GM12878 (cell line): Measurements from ENCODE around the gene BRICD5. TPM values are rescaled to one million over a fixed set of nuclear protein-coding genes. Genes with fewer than 3 reads are reported as not detected.

Source experiments
- ATAC-seq: fragments of 200-7000 bp; cut with Tn5 transposase; 3 replicates; pipeline ENCODE4 v1.9.1; 2020; ENCODE audit warnings: mild to moderate bottlenecking, moderate library complexity
- BruUV-seq: library from RNA; stranded (reverse); fragments of 400-500 nt; replicated peaks from 2 replicates; lab custom pipeline; 2021; lab: Mats Ljungman, UMichigan
- CTCF ChIA-PET: fragments of 300-600 bp; sonication (Branson Sonifier 250); formaldehyde crosslinking; extraction: SDS; loops from one replicate; lab custom pipeline; 2021; ENCODE audit warnings: inconsistent platforms; lab: Yijun Ruan, JAX
- POLR2A ChIA-PET: fragments of 350-600 bp; formaldehyde crosslinking; extraction: SDS; loops from one replicate; lab custom pipeline; 2021; ENCODE audit warnings: inconsistent platforms; lab: Charles Lee
- RAD21 ChIA-PET: fragments of 300-600 bp; sonication (Branson Sonifier 250); formaldehyde crosslinking; loops from one replicate; lab custom pipeline; 2023; ENCODE audit warnings: antibody characterized with exemption; ENCODE audit not compliant: unreplicated experiment; lab: Charles Lee
- SMC1A ChIA-PET: fragments of 300-600 bp; sonication (Branson Sonifier 250); formaldehyde crosslinking; loops from one replicate; lab custom pipeline; 2023; ENCODE audit not compliant: unreplicated experiment, uncharacterized antibody; lab: Charles Lee
- DNase-seq: peaks from one replicate; pipeline ENCODE4 v3.0.0-alpha.2; 2011; ENCODE audit warnings: low read depth, low spot score
- FAIRE-seq: peaks from 3 replicates; lab custom pipeline; 2011; peaks lifted over from hg19 to GRCh38; lab: Jason Lieb, UNC
- H2AFZ ChIP-seq: 2 replicates; pipeline ENCODE4 v1.6.0; 2011; ENCODE audit warnings: low read depth, low read length, control low read depth; ENCODE audit not compliant: control insufficient read depth
- H3K27ac ChIP-seq: 2 replicates; pipeline ENCODE4 v1.5.1; 2011; ENCODE audit warnings: control low read depth; ENCODE audit not compliant: control insufficient read depth, insufficient read depth
- H3K27me3 ChIP-seq, 2 experiments: replicated peaks in 1 of 2; 2 replicates each; pipeline versions ENCODE4 v1.6.0 to v1.6.1; 2011; ENCODE audit warnings: low read length in 1 of 2; ENCODE audit not compliant: control insufficient read depth in 2 of 2, insufficient read depth in 2 of 2
- H3K36me3 ChIP-seq, 2 experiments: 2 replicates each; pipeline ENCODE4 v1.5.1; 2011; ENCODE audit warnings: low read length in 1 of 2; ENCODE audit not compliant: control insufficient read depth in 2 of 2, insufficient read depth in 2 of 2
- H3K4me1 ChIP-seq: 2 replicates; pipeline ENCODE4 v1.6.1; 2011; ENCODE audit warnings: mild to moderate bottlenecking, low read length, moderate library complexity, mixed read lengths; ENCODE audit not compliant: control insufficient read depth, insufficient read depth
- H3K4me2 ChIP-seq: 2 replicates; pipeline ENCODE4 v1.6.0; 2011; ENCODE audit warnings: control low read depth; ENCODE audit not compliant: control insufficient read depth, insufficient read depth
- H3K4me3 ChIP-seq: fragments of 200-600 bp; sonication (generic); 2 replicates; pipeline ENCODE4 v1.5.1; 2016
- H3K79me2 ChIP-seq: 2 replicates; pipeline ENCODE4 v1.6.0; 2011; ENCODE audit warnings: low read length; ENCODE audit not compliant: control insufficient read depth, insufficient read depth
- H3K9ac ChIP-seq: 2 replicates; pipeline ENCODE4 v1.8.0; 2011; ENCODE audit warnings: low read length, control low read depth, mixed read lengths; ENCODE audit not compliant: control insufficient read depth, insufficient read depth
- H3K9me3 ChIP-seq: replicated peaks from 3 replicates; pipeline ENCODE4 v1.5.1; 2011; ENCODE audit warnings: mild to moderate bottlenecking, low read length; ENCODE audit not compliant: control insufficient read depth, insufficient read depth
- H4K20me1 ChIP-seq: 2 replicates; pipeline ENCODE4 v1.6.0; 2011; ENCODE audit not compliant: control insufficient read depth, insufficient read depth
- CBX3 ChIP-seq: fragments of 200-600 bp; sonication (generic); IDR thresholded peaks from 2 replicates; pipeline ENCODE4 v1.6.1; 2016; ENCODE audit warnings: low read depth, borderline replicate concordance
- FOXM1 ChIP-seq: IDR thresholded peaks from 2 replicates; pipeline ENCODE4 v1.6.1; 2012; ENCODE audit warnings: low read depth, mild to moderate bottlenecking, inconsistent platforms, low read length, moderate library complexity
- HDGF ChIP-seq: fragments of 450-650 bp; IDR thresholded peaks from 2 replicates; pipeline ENCODE4 v1.6.1; 2016; ENCODE audit warnings: antibody characterized with exemption
- PAX5 ChIP-seq: IDR thresholded peaks from 2 replicates; pipeline ENCODE4 v1.6.1; 2011; ENCODE audit warnings: low read depth, low read length, borderline replicate concordance
- PML ChIP-seq: IDR thresholded peaks from 2 replicates; pipeline ENCODE4 v1.6.1; 2012; ENCODE audit warnings: low read length, inconsistent platforms
- SUZ12 ChIP-seq: fragments of 200-600 bp; sonication (generic); IDR thresholded peaks from one replicate; pipeline ENCODE4 v1.6.1; 2018; ENCODE audit warnings: antibody characterized with exemption, mild to moderate bottlenecking; ENCODE audit not compliant: unreplicated experiment
- TCF7 ChIP-seq: IDR thresholded peaks from 2 replicates; pipeline ENCODE4 v1.6.1; 2014; ENCODE audit warnings: antibody characterized with exemption, borderline replicate concordance
- WGBS: methylation state at CpG from one replicate; pipeline ENCODE4 v1.1.6; 2016; ENCODE audit warnings: low lambda C conversion rate; ENCODE audit not compliant: insufficient replicate concordance, insufficient coverage; ENCODE audit errors: missing lambda C conversion rate; 5-methylcytosine and 5-hydroxymethylcytosine counted together
- in situ Hi-C: fragments of 300-500 bp; cut with MboI; formaldehyde crosslinking; loops from 9 replicates; pipeline ENCODE4 v1.14.3; 2018; ENCODE audit warnings: mixed read lengths
- intact Hi-C: fragments of 100-400 bp; cut with micrococcal nuclease; formaldehyde crosslinking; loops from one replicate; pipeline ENCODE4 v1.14.2; 2022; ENCODE audit not compliant: unreplicated experiment
- polyA plus RNA-seq, 11 experiments: library from polyadenylated mRNA; depleted of rRNA in 4 of 11; unstranded in 6 of 11; stranded (reverse) in 5 of 11; fragments of >200 nt; fragmentation: Nextera tagmentation in 4 of 11; fragmentation: Illumina TruSeq in 1 of 11; extraction: Ambion mirVana in 4 of 11; extraction: Trizol in 1 of 11; gene quantifications; 1 replicate in 1 of 11; 2 replicates in 10 of 11; pipeline versions ENCODE4 v1.2.1 to v1.2.3, GENCODE V29; 2011 to 2016; ENCODE audit warnings: inconsistent platforms in 2 of 11, missing spikeins in 2 of 11, low read depth in 1 of 11
- total RNA-seq, 4 experiments: library from RNA; depleted of rRNA in 3 of 4; stranded (reverse); fragments of >200 nt in 3 of 4; fragmentation: Illumina TruSeq in 1 of 4; extraction: Trizol in 1 of 4; gene quantifications; 2 replicates each; pipeline versions ENCODE4 v1.2.1 to v1.2.3, GENCODE V29; 2013 to 2021
- TF ChIP-seq, protein P1 (sequence below): fragments of 450-650 bp; IDR thresholded peaks from 2 replicates; pipeline ENCODE4 v1.6.1; 2017; ENCODE audit warnings: mild to moderate bottlenecking, low read depth, inconsistent platforms; ENCODE audit not compliant: poor library complexity, severe bottlenecking
- TF ChIP-seq, protein P2 (sequence below): fragments of 450-650 bp; IDR thresholded peaks from 2 replicates; pipeline ENCODE4 v1.6.1; 2018; ENCODE audit warnings: mild to moderate bottlenecking, low read depth, moderate library complexity; ENCODE audit not compliant: partially characterized antibody
- TF ChIP-seq, protein P3 (sequence below): fragments of 150-350 bp; IDR thresholded peaks from 2 replicates; pipeline ENCODE4 v1.6.1; 2016; ENCODE audit warnings: low read depth, low read length

BRICD5 gene
- total and polyA plus RNA-seq, 10 of the 15 experiments (the other 5 are each of a cell fraction or from before 2014, with no cell fraction given), result 0.58 to 11.6 (median 1.5) TPM; not detected in 1

DNA sequence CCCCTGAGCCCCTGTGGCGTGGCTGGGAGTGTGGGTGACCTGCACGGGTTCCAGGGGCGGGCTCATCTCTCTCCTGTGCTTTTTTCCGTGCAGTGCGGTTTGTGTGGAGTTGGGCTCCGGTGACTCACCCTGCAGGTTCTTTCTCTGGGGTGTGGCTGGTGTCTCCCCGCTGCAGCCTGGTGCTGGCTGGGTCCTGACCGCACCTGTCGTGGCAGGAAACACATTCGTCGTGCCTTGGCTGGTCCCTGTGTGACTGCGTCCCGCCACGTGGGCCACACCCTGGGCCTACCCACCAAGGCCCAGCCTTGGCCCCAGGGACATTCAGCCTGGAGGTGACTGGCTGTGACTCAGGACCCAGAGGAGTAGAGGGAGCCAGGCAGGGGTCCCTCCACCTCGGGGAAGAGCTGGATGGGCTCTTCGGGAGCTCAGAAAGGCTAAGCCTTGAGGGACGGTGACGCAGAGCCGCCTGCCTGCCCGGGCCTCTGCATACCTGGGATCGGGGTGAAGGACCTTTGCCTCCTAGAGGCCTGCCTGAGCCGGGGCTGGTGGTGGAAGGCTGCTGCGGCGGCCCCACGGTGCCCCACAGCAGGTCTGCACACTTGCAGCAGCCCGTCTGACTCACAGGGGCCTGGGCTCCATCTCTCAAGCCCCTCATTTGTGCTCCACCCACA lies 47.3 kb downstream of the BRICD5 start:
- Histone ChIP-seq H3K4me1 (peaks cover 12% of the 10 kb centered on the region), H2AFZ (no peak overlapping the region), H3K27me3 (no peaks in the 10 kb centered on the region), H3K27ac (no peak overlapping the region), H3K36me3 (peaks cover 6 to 21% of the 10 kb centered on the region in 2 experiments; a peak in 3 of 4 replicates), H3K79me2 (peaks cover 46% of the 10 kb centered on the region), H3K9ac (no peak overlapping the region)
- RAD21 ChIA-PET, result no interaction called here
- POLR2A ChIA-PET, result no interaction called here
- BruUV-seq, result no TSS peak
- CTCF ChIA-PET, result no interaction called here
- TF ChIP-seq, protein P1, sequence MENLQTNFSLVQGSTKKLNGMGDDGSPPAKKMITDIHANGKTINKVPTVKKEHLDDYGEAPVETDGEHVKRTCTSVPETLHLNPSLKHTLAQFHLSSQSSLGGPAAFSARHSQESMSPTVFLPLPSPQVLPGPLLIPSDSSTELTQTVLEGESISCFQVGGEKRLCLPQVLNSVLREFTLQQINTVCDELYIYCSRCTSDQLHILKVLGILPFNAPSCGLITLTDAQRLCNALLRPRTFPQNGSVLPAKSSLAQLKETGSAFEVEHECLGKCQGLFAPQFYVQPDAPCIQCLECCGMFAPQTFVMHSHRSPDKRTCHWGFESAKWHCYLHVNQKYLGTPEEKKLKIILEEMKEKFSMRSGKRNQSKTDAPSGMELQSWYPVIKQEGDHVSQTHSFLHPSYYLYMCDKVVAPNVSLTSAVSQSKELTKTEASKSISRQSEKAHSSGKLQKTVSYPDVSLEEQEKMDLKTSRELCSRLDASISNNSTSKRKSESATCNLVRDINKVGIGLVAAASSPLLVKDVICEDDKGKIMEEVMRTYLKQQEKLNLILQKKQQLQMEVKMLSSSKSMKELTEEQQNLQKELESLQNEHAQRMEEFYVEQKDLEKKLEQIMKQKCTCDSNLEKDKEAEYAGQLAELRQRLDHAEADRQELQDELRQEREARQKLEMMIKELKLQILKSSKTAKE, result no peak
- TF ChIP-seq, protein P2, sequence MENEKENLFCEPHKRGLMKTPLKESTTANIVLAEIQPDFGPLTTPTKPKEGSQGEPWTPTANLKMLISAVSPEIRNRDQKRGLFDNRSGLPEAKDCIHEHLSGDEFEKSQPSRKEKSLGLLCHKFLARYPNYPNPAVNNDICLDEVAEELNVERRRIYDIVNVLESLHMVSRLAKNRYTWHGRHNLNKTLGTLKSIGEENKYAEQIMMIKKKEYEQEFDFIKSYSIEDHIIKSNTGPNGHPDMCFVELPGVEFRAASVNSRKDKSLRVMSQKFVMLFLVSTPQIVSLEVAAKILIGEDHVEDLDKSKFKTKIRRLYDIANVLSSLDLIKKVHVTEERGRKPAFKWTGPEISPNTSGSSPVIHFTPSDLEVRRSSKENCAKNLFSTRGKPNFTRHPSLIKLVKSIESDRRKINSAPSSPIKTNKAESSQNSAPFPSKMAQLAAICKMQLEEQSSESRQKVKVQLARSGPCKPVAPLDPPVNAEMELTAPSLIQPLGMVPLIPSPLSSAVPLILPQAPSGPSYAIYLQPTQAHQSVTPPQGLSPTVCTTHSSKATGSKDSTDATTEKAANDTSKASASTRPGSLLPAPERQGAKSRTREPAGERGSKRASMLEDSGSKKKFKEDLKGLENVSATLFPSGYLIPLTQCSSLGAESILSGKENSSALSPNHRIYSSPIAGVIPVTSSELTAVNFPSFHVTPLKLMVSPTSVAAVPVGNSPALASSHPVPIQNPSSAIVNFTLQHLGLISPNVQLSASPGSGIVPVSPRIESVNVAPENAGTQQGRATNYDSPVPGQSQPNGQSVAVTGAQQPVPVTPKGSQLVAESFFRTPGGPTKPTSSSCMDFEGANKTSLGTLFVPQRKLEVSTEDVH, result no peak
- TF ChIP-seq FOXM1 (no peak), TCF7 (no peak), CBX3 (no peak), HDGF (no peak), PAX5 (no peak), PML (no peak), SUZ12 (no peak)
- TF ChIP-seq, protein P3, sequence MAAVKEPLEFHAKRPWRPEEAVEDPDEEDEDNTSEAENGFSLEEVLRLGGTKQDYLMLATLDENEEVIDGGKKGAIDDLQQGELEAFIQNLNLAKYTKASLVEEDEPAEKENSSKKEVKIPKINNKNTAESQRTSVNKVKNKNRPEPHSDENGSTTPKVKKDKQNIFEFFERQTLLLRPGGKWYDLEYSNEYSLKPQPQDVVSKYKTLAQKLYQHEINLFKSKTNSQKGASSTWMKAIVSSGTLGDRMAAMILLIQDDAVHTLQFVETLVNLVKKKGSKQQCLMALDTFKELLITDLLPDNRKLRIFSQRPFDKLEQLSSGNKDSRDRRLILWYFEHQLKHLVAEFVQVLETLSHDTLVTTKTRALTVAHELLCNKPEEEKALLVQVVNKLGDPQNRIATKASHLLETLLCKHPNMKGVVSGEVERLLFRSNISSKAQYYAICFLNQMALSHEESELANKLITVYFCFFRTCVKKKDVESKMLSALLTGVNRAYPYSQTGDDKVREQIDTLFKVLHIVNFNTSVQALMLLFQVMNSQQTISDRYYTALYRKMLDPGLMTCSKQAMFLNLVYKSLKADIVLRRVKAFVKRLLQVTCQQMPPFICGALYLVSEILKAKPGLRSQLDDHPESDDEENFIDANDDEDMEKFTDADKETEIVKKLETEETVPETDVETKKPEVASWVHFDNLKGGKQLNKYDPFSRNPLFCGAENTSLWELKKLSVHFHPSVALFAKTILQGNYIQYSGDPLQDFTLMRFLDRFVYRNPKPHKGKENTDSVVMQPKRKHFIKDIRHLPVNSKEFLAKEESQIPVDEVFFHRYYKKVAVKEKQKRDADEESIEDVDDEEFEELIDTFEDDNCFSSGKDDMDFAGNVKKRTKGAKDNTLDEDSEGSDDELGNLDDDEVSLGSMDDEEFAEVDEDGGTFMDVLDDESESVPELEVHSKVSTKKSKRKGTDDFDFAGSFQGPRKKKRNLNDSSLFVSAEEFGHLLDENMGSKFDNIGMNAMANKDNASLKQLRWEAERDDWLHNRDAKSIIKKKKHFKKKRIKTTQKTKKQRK, result no peak
- TF ChIP-seq, all 136 proteins: peak for 0
- Histone ChIP-seq H3K4me3 (no peak overlapping the region), H3K9me3 (no peaks in the 10 kb centered on the region; the same call in 2 of the 3 replicates), H3K4me2 (no peak overlapping the region), H4K20me1 (no peaks in the 10 kb centered on the region)
- SMC1A ChIA-PET, result no interaction called here
- FAIRE-seq, result no peak
- in situ Hi-C loops, result no loop called here
- intact Hi-C loops, result no loop called here
- WGBS, result 98% methylated on average over 26 of the region's 26 CpGs
- no peak for DNase-seq
- no peak for ATAC-seq
